ENCODE results near the gene CFAP52. TPM values are rescaled to one million over a fixed set of nuclear protein-coding genes. Genes with fewer than 3 reads are reported as not detected.

Gene CFAP52
- total and polyA plus RNA-seq, 2 experiments from 2014 or later = not detected

- H3K4me3 Mint-ChIP-seq = no peak overlapping the region
Observed at GRCh38 chr17:9529033-9529700, 47.3 kb upstream of the CFAP52 start.

More at GRCh38 chr17:9529033-9529700, 47.3 kb upstream of the CFAP52 start:
- Mint-ChIP-seq H3K4me1 (peaks cover 5% of the 10 kb centered on the region; the same call in 1 of the 3 replicates), H3K36me3 (ENCODE audit: low read depth) (peaks cover 4% of the 10 kb centered on the region; the same call in 1 of the 3 replicates), H3K27me3 (ENCODE audit: insufficient read depth, low read depth, poor library complexity) (no peaks in the 10 kb centered on the region), H3K9me3 (no peaks in the 10 kb centered on the region), H3K27ac (no peak overlapping the region)
- Histone ChIP-seq H3K79me2 (replicated peaks; ENCODE audit: insufficient read depth) (no peaks in the 10 kb centered on the region), H3F3A (replicated peaks; ENCODE audit: low read depth) (no peaks in the 10 kb centered on the region), H3K36me3 (ENCODE audit: insufficient read depth) (no peaks in the 10 kb centered on the region), H3K9me2 (ENCODE audit: insufficient read depth) (no peaks in the 10 kb centered on the region), H4K20me1 (replicated peaks; ENCODE audit: insufficient read depth) (no peaks in the 10 kb centered on the region), H3K27ac (ENCODE audit: low read depth) (no peak overlapping the region), H3K4me1 (ENCODE audit: insufficient read depth) (no peaks in the 10 kb centered on the region), H3K4me2 (no peak overlapping the region), H2AFZ (no peak overlapping the region), H3K4me3 (no peak overlapping the region), H3K27me3 (ENCODE audit: insufficient read depth) (no peaks in the 10 kb centered on the region)
- peak; percentile 69 for ATAC-seq
- peak; percentile 46 for DNase-seq (ENCODE audit: low spot score)
- TF ChIP-seq ZNF462 (CRISPR knock-in tag; IDR thresholded peaks at IDR 0.05) (no peak), CTCF (conservative IDR thresholded peaks at IDR 0.05; ENCODE audit: low read depth in 2 of 2) (peak; percentile 69 to 77)
